Measurements from ENCODE around the gene MED20. TPM values are rescaled to one million over a fixed set of nuclear protein-coding genes. Genes with fewer than 3 reads are reported as not detected.

MED20 gene
- total and polyA plus RNA-seq, 10 of the 15 experiments (the other 5 are each of a cell fraction or from before 2014, with no cell fraction given) = 13.4 to 24.8 (median 17.9) TPM

- RAD21 ChIA-PET (ENCODE audit: unreplicated experiment) = no interaction called here
- FAIRE-seq = no peak
- SMC1A ChIA-PET (ENCODE audit: uncharacterized antibody, unreplicated experiment) = no interaction called here
Measured at GRCh38 chr6:41970436-41970846, 49.5 kb upstream of the MED20 start.

More at GRCh38 chr6:41970436-41970846, 49.5 kb upstream of the MED20 start:
- no peaks in the 10 kb centered on the region for H3K4me1 ChIP-seq (ENCODE audit: control insufficient read depth, insufficient read depth, low read length)
- H3K4me2 ChIP-seq (ENCODE audit: control insufficient read depth, insufficient read depth) = no peak overlapping the region
- no peak for ATAC-seq
- no peaks in the 10 kb centered on the region for H3K36me3 ChIP-seq (ENCODE audit: control insufficient read depth in 2 of 2, insufficient read depth in 2 of 2, low read length in 1 of 2)
- no peaks in the 10 kb centered on the region for H4K20me1 ChIP-seq (ENCODE audit: control insufficient read depth, insufficient read depth)
- H2AFZ ChIP-seq (ENCODE audit: control insufficient read depth, low read depth, low read length) = no peak overlapping the region
- no peak overlapping the region for H3K27ac ChIP-seq (ENCODE audit: control insufficient read depth, insufficient read depth)
- H3K27me3 ChIP-seq (replicated peaks in 1 of 2; ENCODE audit: control insufficient read depth in 2 of 2, insufficient read depth in 2 of 2, low read length in 1 of 2) = no peaks in the 10 kb centered on the region
- TF ChIP-seq ATF3 (IDR thresholded peaks at IDR 0.05; ENCODE audit: borderline replicate concordance, extremely low read depth, low read depth, low read length) (no peak), PAX8 (IDR thresholded peaks at IDR 0.05) (no peak), CUX1 (IDR thresholded peaks at IDR 0.05; ENCODE audit: insufficient replicate concordance, low read depth, low read length) (no peak), SREBF2 (IDR thresholded peaks at IDR 0.05; ENCODE audit: low read length) (no peak), CREB1 (IDR thresholded peaks at IDR 0.05; ENCODE audit: low read depth) (no peak), ETV6 (conservative IDR thresholded peaks at IDR 0.05 in 1 of 2, IDR thresholded peaks at IDR 0.05 in 1 of 2; ENCODE audit: borderline replicate concordance in 1 of 2, low read depth in 1 of 2) (no peak), CEBPB (IDR thresholded peaks at IDR 0.05; ENCODE audit: borderline replicate concordance in 1 of 2, low read depth in 2 of 2, low read length in 2 of 2) (no peak), FOXM1 (IDR thresholded peaks at IDR 0.05; ENCODE audit: low read depth, low read length) (no peak), RFX5 (IDR thresholded peaks at IDR 0.05; ENCODE audit: low read depth, low read length) (no peak), RELB (IDR thresholded peaks at IDR 0.05; ENCODE audit: low read depth) (no peak), NR2C1 (IDR thresholded peaks at IDR 0.05) (no peak), EP300 (IDR thresholded peaks at IDR 0.05; ENCODE audit: borderline replicate concordance in 1 of 2, control insufficient read depth in 1 of 2, low read depth in 2 of 2, low read length in 2 of 2) (no peak)
- intact Hi-C loops (cut with micrococcal nuclease; ENCODE audit: unreplicated experiment) (no loop called here), in situ Hi-C loops (cut with MboI) (no loop called here)
- no peaks in the 10 kb centered on the region for H3K9me3 ChIP-seq (replicated peaks; ENCODE audit: control insufficient read depth, insufficient read depth, low read length)
- H3K79me2 ChIP-seq (ENCODE audit: control insufficient read depth, insufficient read depth, low read length) = no peaks in the 10 kb centered on the region
- ChIA-PET POLR2A (no interaction called here), CTCF (no interaction called here)
- WGBS (ENCODE audit: insufficient coverage, insufficient replicate concordance, low lambda C conversion rate, missing lambda C conversion rate) = 42% methylated on average over 4 of the region's 4 CpGs
- H3K9ac ChIP-seq (ENCODE audit: control insufficient read depth, insufficient read depth, low read length) = no peak overlapping the region
- no peak for DNase-seq (ENCODE audit: low read depth, low spot score)
- no peak overlapping the region for H3K4me3 ChIP-seq
- no TSS peak for BruUV-seq (replicated peaks)

All from GM12878 (cell line).